HG03139 (cell line): Measurements from ENCODE around the gene FARS2.
"Not testable (repeated sequence)": the region's sequence is repeated elsewhere in the genome, so short reads cannot be mapped to it uniquely, and the experiment has no call there.

ENCODE experiments used
- ATAC-seq: cut with Tn5 transposase; IDR thresholded peaks from one replicate; pipeline ENCODE4 v1.9.1; 2021; ENCODE audit not compliant: unreplicated experiment

FARS2 gene

DNA sequence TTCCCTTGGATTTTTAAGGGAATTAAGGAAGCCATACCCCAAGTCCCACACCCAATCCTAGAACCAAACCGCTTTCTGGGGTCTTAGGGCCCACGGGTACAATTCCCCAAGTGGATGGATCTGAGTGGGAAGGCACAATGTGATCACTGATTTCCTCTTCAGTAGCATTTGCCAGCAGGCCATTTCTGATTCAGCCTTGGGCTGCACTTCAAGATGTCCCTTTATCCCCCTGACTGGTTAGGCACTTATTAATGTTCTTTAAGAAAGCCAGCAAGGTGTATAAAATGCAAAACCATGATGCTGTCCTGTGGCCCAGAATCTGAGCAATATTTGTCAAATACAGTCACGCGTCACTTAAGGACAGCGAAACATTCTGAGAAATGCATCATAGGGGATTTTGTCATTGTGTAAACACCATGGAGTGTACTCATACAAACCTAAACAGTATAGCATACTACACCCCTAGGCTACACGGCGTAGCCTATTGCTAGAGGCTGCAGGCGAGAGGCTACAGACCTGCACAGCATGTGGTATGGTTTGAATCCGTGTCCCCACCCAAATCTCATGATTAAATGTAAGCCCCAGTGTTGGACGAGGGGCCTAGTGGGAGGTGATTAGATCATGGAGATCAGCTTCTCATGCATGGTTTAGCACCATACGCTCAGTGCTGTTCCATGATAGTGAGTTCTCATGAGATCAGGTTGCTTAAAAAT is 511.3 kb downstream of the FARS2 start:
- no peak for ATAC-seq

DNA sequence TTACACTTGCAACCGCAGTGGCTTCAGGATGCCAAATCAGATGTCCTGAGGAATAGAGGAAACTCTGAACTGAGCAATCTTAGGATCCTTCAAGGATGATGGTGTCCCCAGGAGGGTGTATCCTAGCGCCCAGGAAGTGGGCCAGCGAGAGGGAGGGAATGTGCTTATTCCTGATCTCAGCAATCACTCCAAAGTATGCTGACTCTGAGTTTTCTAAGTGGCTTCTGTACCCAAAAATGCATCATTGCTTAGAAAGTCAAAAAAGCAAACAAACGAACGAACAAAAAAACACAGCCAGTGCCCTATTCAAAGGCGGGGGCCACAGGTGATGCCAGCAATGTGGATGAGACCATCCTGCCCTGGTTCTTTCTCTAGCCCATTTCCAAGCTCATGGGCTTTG is 514.8 kb downstream of the FARS2 start:
- ATAC-seq: no peak

DNA sequence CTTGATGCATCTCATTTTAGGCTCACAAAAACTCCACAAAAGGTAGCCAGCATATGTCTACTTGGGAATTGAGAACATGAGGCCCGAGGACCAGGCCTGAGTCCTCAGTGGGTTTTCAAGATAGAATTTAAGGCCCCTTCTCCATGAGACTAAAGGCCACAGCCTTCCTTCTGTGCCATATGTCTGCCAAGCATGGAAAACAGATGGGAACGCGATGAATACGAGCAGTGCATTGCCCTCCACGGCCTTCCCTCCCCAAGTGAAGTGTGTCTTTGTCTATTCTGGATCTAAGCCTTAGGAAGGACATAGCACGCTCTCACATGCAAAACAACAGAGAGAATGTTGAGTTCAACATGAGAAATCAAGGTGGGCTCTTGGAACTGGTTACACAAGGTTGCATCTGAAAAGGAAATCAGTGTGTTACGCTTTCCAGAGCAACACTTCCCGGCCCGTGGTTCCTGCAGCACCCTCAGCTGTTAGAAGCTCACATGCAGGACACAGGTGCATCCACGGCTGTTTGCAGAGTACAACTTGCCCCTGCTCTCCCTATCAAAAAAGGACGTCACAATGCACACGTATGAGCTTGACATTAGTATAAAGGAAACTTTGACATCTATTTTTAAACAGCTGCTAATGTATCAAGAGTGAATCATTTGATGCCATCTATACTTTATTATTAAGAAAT is 515.5 kb downstream of the FARS2 start:
- no peak for ATAC-seq

DNA sequence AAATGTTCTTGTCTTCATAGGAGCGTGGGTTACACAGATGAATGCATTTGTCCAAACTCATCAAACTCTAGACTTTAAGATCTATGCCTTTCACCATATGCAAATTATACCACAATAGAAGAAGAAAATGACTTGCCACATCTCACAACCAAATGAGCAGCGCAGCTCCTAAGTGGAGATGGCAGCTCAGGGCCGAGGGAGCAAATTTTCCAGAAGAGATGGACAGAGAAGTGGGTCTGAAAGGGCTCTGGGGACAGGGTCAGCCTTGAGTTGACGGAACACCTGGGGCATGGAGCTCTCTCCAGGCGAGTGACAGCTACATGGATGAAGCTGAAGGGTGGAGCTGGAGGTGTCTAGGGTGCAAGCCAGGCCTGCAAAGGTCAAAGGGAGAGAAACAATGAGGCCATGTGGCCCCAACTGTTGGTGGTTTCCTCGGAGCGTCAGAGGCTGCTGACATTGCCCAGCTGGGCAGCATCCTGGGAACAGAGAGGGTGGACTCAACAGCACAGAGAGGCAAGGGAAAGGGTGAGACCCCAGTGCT is 517.1 kb downstream of the FARS2 start:
- peak; percentile 86 for ATAC-seq

DNA sequence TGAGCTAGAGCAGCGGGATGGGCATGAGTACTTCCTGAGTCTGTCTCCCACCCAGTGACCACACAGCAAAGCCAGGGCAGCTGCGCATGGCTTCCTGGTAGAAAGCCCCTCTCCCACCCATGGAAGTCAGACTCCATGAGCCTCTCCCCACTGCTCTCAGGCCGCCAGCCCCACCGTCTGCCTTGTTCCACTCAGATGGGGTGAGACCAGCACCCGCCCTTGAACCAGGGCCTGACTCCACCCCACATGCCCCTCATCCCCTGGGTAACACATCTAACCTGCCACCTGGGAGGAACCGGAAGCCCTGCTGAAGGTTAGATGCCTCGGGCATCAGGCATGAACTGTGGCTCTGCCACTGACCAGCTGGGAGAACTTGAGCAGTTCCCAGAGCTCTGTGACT is 517.6 kb downstream of the FARS2 start:
- no peak for ATAC-seq

DNA sequence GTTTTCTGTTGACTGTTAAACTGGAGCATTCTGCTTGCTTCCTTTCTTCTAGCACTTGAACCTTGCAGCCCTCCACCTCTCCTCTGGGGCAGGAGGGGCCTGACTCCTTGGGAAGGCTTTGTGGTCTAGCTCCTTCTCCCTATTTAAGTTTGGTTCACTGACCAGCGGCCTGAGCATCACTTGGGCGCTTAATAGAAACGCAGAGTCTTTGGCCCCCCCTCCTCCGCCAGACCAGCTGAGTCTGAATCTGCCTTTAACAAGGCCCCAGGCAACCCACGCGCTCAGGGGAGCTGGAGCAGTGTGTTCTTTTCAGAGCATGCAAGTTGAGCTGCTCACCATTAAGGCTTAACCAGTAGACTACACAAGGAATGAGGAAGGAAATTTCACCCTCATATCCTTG is 519.7 kb downstream of the FARS2 start:
- no peak for ATAC-seq

DNA sequence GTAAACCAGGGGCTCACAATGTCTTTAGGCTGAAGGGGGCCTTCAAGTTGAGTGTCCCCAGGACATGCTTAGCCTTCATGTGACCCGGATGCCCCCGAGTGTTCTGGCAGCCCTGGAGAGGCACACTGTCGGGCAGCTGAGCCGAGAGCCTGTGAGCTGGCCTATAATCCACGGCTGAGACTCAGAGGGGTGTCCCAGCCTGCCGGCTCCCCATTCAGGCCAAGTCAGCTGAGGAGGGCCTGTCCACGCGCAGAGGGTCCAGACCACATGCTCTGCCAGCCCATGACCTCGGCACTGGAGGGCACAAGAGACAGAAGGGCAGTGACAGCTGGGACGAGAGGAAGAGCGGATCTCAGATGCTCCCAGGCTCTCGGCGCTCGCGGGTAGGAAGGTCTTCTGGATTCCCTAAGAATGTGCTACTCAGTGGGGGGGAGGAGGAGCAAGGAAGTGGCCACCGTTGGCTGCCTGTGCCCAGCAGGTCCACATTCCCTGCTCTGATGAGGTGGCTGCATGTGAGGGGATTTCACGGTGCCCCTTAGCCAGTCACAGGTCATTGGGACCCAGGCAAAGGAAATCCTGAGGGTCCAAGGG is 520.7 kb downstream of the FARS2 start:
- ATAC-seq: no peak

DNA sequence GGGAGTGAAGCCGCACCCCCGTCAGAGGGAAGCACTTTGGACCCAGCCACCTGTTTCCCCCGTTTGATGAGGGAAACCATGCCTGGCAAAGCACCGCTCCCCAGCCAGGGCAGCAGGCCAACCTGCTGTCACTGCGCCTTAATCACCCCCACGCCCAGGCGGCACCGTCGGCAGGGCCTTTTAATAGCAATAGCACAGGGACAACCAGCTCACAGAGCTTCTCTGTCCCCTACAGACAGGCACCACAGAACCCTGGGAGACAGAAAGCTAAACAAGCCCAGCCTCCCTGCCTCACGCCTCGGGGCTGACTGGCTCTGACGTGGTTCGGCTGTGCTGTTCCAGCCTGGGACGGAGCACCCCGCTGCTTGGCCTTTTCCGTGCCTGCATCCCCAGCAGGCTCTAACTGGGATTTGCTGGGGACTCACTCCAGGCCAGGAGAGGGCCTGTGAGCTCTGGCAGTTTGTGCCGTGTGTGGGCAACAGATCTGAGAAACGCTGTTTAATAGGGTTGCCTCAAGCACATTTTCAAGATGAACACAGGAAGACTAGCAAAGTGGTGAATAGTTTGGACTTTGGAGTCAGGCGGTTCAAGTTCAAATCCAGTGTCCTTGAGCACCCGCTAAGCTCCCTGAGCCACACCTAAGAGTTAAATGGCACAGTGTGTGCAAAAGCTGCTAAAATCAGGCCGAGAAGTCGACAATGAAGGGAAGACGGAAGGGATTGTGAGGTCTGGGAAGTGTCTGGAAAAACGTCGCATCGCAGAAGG is 521.7 kb downstream of the FARS2 start:
- ATAC-seq: no peak

DNA sequence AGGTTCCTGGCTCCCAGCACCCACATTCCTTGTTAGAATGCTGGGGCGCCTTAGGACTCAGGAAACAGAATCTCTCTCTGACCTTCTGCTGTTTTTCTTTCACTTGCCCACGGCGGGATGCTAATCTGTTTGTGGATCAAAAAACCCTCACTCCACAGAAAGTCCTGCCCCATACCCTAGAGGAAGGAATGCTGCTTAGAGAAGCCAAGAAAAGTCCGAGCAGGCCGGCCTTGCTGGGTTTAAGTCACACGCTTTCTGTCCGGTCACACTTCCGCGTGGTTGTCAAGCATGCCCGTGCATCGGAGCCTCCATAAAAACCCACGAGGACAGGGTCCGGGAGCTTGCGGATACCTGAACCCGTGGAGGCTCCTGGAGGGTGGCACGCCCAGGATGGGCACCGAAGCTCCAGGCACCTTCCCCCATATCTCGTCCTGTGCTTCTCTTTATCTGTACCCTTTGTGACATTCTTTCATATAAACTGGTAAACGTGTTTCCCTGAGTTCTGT is 522.3 kb downstream of the FARS2 start:
- no peak for ATAC-seq

DNA sequence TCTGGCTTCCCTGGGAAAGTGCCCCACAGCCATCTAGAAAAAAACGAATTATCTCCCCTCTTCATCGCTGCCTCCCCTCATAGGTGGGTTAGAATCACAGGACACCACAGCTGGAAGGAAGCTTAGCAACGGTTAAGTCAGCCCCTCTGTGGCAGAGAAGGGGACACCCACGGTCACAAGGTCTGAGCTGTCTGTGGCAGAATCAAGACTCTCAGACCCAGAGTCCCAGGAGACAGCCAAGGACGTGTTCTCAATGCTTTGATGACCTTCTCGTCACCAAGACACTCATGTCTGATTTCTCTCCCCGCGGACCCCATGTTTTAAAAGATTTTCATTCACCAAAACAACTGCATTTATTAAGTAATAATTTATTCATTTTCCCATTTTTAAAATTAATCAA is 523.9 kb downstream of the FARS2 start:
- no peak for ATAC-seq

DNA sequence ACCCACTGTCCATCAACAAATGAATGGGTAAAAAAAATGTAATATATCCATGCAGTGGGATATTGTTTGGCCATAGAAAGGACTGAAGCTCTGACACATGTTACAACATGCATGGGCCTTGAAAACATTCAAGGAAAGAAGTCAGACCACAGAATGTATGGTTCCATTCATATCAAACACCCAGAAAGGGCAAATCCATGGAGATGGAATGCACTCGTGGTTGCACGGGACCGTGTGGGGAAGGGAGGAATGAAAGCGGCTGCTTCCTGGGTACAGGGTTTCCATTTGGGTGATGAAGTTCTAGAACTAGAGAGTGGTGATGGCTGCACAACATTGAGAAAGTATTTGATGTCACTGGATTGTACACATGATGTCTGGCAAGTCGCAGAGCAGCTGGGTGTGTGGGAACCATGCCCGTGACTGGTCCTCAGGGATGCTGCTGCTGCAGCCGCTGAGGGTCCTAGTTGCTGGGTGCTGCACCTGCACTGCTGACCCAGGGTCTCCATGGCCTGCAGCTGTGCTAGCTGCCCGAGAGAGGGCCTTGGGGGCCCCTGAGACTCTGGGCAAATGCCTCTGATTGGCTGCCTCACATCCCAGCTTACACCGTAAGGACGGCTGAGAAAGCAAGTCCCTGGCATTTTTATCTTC is 525.1 kb downstream of the FARS2 start:
- ATAC-seq: no peak

DNA sequence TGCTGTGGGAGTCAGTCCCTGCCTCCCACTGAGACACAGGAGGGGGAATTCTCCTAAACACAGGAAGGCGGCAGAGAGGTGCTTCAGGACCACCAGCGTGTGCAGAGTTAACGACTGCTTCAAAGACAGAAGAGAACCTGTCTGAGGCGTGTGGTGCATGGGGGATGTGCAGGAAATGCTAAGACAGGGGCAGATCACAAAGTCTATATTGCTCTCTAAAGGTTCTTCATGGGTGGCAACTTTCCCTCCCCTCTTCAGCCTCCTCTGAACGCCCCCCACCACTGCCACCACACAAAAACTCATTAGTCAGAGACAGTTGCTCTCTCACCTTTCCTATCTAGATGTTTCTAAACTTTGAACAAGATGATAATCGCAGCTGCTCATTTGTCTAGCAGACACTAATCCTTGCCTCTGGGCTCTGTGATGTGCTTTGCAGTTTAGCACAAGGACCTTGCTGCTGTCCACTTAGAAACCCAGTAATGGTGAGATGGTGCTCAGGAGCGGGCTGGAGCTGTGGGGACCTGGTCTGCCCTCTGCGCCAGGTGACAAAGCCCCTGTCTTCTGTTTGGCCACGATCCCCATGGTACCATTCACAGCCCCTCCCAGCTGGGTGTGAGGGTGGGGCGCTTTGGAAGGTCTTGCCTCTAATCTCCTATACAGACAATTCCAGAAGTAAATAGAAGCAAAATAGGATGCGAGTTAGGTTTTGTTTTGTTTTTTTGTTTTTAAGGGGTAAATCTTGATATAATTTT is 525.8 kb downstream of the FARS2 start:
- no peak for ATAC-seq

DNA sequence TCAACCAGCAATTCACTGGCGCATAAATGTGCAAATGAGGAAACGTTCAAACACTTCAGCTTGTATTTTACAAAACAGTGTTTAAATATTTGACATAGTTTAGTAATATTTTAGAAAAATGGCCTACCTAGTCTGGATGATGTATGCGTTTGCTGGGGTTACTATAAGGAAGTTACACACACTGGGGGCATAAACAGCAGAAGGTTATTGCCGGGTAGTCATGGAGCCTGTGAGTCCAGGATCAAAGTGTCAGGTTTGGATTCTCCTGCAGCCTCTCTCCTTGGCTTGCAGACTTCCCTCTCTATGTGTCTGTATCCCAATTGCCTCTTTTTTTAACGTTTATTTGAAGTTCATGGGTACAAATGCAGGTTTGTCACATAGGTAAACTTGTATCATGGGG is 528.1 kb downstream of the FARS2 start:
- ATAC-seq: not testable (repeated sequence)

DNA sequence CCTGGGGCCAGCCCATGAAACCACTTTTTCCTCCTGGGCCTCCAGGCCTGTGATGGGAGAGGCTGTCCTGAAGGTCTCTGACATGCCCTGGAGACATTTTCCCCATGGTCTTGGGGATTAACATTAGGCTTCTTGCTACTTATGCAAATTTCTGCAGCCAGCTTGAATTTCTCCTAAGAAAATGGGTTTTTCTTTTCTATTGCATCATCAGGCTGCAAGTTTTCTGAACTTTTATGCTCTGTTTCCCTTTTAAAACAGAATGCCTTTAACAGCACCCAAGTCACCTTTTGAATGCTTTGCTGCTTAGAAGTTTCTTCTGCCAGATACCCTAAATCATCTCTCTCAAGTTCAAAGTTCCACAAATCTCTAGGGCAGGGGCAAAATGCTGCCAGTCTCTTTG is 535.2 kb downstream of the FARS2 start:
- ATAC-seq: not testable (repeated sequence)

DNA sequence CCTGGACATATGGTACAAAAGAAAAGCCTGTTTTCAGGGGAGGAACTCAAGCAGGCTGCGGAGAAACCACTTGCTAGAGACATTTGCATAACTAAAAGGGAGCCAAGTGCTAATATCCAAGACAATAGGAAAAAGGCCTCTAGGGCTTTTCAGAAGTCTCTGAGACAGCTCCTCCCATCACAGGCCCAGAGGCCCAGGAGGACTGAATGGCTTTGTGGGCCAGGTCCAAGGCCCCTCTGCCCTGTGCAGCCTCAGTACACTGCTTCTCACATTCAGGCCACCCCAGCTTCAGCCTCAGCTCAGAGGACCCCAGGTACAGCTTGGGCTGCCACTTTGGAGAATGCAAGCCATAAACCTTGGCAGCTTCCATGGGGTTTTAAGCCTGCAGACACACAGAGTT is 545.1 kb downstream of the FARS2 start:
- not testable (repeated sequence) for ATAC-seq

DNA sequence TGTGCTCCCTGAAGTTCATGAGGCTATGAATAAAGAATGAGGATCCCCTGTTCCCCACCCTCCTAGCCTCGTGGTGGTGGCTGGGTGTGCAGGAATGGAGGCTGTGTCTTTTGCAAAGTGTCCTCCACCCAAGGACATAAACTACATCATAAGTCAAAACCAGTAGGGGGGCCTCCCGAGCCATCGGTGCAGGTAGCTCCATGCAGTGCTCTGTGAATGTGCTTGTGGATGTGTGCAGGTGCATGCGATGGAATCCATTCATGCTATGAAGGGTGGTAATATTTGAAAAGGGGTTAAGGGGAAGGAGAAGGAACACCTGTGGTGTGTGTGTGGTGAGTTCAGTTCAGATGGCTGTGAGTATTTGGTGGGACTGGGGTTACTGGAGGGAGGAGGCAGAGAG is 548.1 kb downstream of the FARS2 start:
- ATAC-seq: no peak

DNA sequence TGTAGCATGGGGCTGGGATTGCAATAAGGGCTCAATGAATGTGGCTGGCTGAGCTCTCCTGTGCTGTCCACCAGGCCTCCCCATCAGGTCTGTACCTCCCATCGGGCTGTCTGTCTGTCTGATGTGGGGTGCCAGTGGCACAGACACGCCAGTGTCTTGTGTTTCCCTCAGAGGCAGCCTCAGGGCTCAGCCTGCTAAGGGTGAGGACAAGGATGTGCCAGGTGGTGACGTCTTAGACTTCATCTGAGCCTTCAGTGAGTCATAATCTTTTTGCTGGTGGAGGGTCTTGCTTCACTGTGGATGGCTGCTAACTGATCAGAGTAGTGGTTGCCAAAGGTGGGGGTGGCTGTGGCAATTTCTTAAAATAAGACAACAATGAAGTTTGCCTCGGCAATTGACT is 550.7 kb downstream of the FARS2 start:
- ATAC-seq: no peak

DNA sequence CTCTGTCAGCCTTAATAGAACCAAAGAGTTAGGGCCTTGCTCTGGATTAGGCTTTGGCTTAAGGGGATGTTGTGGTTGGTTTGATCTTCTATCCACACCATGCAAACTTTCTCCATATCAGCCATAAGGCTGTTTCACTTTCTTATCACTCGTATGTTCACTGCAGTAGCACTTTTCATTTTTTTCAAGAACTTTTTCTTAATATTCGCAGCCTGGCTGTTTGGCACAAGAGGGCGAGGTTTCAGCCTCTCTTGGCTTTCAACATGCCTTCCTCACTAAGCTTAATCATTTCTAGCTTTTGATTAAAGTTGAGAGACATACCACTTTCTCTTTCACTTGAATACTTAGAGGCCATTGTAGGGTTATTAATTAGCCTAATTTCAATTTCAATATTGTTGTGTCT is 552.3 kb downstream of the FARS2 start:
- ATAC-seq: peak; percentile 73

DNA sequence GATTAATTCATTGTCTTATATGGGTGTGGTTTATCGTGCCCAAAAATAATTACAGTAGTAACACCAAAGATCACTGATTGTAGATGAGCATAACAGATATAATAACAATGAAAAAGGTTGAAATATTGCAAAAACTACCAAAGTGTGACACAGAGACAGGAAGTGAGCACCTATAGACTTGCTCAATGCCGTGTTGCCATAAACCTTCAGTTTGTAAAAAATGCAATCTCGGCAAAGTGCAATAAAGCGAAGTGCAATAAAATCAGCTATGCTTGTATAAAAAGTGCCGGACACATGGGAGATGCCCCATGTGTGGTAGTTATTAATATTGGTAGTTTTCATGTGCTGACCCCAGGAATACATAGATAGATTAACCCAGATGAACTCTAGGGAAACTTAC is 552.8 kb downstream of the FARS2 start:
- ATAC-seq: peak; percentile 30

DNA sequence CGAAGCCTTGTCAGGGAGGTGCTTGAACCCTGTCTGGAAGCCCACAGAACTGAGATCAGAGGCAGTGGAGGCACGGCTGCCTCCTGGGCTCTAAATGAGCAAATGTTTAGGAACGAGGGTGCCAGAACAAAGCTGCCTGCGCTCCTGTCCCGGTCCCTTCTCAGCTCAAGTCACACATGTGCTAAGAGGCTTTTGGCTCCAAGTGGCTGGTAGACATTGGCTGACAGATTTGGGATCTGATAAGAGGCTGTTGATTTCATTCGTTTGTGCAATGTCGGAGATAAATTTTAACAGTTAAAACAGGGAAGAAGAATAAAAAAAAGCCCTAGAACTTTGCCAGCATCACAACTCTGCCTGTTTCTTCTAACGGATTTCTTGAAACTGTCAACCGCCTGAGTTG is 553.6 kb downstream of the FARS2 start:
- no peak for ATAC-seq
